ENCODE results near the gene CMSS1. TPM values are rescaled to one million over a fixed set of nuclear protein-coding genes. Genes with fewer than 3 reads are reported as not detected.

Gene CMSS1
- total and polyA plus RNA-seq, 12 donors, result 16.2 to 75.6 (median 33.0) TPM

DNA sequence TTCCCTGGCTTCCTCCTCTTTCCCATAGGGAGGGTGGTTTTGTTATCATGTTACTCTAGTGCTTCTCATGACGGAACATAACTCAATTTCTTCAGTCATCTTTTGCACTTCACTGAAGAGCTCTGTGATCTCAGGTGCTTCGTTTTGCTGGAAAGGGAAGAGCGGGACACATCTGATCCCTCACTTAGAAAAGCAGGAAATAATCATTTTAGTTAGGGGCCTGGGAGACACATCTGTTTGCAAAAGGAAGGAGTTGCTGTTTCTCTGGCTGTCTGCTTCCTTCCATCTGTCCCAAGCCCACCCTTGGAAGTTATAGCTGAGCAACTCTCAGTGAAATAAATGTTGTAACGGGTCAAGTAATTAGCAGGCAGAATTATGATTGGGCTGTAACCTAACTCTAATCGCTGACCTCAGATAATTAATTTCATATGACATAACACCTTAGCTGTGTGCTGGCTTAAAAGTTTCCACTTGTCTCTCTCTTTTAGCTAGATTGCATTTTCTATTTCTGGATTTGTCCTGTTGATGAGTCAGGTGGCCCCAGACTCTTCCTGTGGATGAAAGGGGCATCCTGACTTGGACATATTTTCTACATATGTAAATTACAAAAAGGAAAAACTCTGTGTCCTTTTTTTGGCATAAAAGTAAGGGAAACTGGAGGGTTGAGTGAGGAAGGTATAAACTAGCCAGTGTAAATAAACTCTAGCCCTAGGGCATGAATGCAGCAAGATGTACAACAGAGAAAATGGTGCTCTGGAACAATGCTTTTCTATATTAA is 307.7 kb downstream of the CMSS1 start:
- 75 to 87% (median 82%) methylated on average over 5 of the region's 5 CpGs for WGBS, 4 donors
- Histone ChIP-seq H3K9me3 (replicated peaks in 1 of 3) (no peaks in the 10 kb centered on the region), H3K27ac (no peak overlapping the region), H3K4me3 (no peak overlapping the region), H3K27me3 (no peaks in the 10 kb centered on the region), H3K4me1 (replicated peaks in 1 of 2) (peaks cover 10 to 24% of the 10 kb centered on the region in 2 donors), H3K36me3 (replicated peaks in 1 of 2) (no peaks in the 10 kb centered on the region)
- TF ChIP-seq, protein P1, sequence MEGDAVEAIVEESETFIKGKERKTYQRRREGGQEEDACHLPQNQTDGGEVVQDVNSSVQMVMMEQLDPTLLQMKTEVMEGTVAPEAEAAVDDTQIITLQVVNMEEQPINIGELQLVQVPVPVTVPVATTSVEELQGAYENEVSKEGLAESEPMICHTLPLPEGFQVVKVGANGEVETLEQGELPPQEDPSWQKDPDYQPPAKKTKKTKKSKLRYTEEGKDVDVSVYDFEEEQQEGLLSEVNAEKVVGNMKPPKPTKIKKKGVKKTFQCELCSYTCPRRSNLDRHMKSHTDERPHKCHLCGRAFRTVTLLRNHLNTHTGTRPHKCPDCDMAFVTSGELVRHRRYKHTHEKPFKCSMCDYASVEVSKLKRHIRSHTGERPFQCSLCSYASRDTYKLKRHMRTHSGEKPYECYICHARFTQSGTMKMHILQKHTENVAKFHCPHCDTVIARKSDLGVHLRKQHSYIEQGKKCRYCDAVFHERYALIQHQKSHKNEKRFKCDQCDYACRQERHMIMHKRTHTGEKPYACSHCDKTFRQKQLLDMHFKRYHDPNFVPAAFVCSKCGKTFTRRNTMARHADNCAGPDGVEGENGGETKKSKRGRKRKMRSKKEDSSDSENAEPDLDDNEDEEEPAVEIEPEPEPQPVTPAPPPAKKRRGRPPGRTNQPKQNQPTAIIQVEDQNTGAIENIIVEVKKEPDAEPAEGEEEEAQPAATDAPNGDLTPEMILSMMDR (IDR thresholded peaks at IDR 0.05), result no peak
- no peak for TF ChIP-seq POLR2A (IDR thresholded peaks at IDR 0.05)
- intact Hi-C loops (cut with DNase I), result no loop called here
- DNase-seq, result no peak

DNA sequence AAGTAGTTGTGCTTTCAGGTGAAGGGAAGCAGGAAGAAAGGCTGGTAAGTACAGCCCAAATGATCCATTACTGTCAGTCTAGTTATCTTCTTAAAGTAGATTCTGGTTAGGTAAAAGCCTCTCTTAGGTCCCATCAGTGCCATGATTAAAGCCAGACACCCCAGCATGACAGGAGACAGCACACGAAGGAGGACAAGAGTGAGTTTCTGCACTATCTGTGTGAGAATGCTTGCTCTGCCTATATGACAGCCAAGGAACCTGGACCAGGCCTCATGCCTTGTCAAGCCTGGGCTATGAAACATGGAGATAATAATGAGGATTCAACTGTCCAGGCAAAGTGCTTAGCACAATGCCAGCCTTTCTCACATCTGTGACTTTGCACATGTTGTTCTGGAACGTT is 310.1 kb downstream of the CMSS1 start:
- Histone ChIP-seq H3K4me3 (no peak overlapping the region), H3K27ac (no peak overlapping the region), H3K4me1 (replicated peaks in 1 of 2) (peaks cover 10 to 24% of the 10 kb centered on the region in 2 donors), H3K9me3 (replicated peaks in 1 of 3) (no peaks in the 10 kb centered on the region), H3K36me3 (replicated peaks in 1 of 2) (no peaks in the 10 kb centered on the region), H3K27me3 (no peaks in the 10 kb centered on the region)
- intact Hi-C loops (cut with DNase I), result no loop called here
- TF ChIP-seq, protein P1 (IDR thresholded peaks at IDR 0.05), result no peak
- TF ChIP-seq POLR2A (IDR thresholded peaks at IDR 0.05), result no peak
- no peak for DNase-seq
- 70 to 87% (median 78%) methylated on average over 2 of the region's 2 CpGs for WGBS, 4 donors

DNA sequence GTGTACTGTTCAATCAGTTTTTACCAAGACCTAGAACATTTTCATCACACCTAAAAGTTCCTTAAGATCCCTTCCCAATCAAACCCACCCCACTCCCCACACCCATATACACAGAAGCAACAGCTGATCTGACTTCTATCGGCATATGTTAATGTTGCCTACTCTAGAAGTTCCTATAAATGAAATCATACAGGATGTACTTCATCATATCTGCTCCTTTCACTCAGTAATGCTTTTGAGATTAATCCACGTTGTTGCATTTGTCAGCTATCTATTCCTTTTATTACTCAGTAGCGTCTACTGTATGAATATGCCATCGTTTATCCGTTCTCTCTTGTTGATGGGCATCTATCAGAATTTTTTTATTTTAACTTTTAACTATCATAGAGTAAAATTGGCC is 310.9 kb downstream of the CMSS1 start:
- Histone ChIP-seq H3K4me1 (replicated peaks in 1 of 2) (peaks cover 10 to 22% of the 10 kb centered on the region in 2 donors), H3K4me3 (no peak overlapping the region), H3K27me3 (no peaks in the 10 kb centered on the region), H3K27ac (no peak overlapping the region), H3K36me3 (replicated peaks in 1 of 2) (no peaks in the 10 kb centered on the region), H3K9me3 (replicated peaks in 1 of 3) (no peaks in the 10 kb centered on the region)
- DNase-seq, result no peak
- intact Hi-C loops (cut with DNase I), result no loop called here
- TF ChIP-seq, protein P1 (IDR thresholded peaks at IDR 0.05), result no peak
- 91 to 96% (median 93%) methylated on average over 5 of the region's 5 CpGs for WGBS, 4 donors

DNA sequence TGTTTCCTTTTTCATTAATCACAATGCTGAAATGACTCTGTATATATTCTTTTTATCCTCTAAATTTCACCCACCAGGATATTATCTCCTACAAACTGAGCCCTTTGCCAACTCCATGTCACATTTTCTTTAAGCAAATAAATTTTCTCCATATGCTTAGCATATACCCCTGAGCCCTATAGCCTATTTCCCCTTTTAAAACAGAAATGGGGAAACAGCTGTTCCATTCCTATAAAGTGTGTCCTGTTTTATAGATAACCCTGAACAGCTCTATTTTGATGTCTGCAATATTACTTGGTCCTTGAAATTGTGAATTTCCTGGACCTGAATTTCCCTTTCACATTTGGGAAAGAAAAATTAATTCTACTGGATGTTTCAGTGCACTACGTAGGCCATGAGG is 312.3 kb downstream of the CMSS1 start:
- Histone ChIP-seq H3K4me3 (no peak overlapping the region), H3K9me3 (replicated peaks in 1 of 3) (no peaks in the 10 kb centered on the region), H3K27me3 (no peaks in the 10 kb centered on the region), H3K27ac (no peak overlapping the region), H3K36me3 (replicated peaks in 1 of 2) (no peaks in the 10 kb centered on the region), H3K4me1 (replicated peaks in 1 of 2) (peaks cover 0 to 8% of the 10 kb centered on the region in 2 donors)
- no peak for DNase-seq
- TF ChIP-seq POLR2A (IDR thresholded peaks at IDR 0.05), result no peak
- TF ChIP-seq, protein P1 (IDR thresholded peaks at IDR 0.05), result no peak
- intact Hi-C loops (cut with DNase I), result no loop called here
- 55 to 65% (median 59%) methylated on average over 1 of the region's 1 CpG for WGBS, 4 donors

Measured in adrenal gland (tissue), 12 donors.